GM18861 (cell line): ENCODE data around the gene SRPK3.
"Not testable (repeated sequence)": the region's sequence is repeated elsewhere in the genome, so short reads cannot be mapped to it uniquely, and the experiment has no call there.

Source experiments
- ATAC-seq: cut with Tn5 transposase; IDR thresholded peaks from one replicate; pipeline ENCODE4 v1.9.1; 2021; ENCODE audit not compliant: unreplicated experiment

SRPK3 gene

GRCh38 chrX:153804621-153805020 is 23.8 kb downstream of the SRPK3 start:
- ATAC-seq: no peak

GRCh38 chrX:153805436-153805835 is 24.6 kb downstream of the SRPK3 start:
- ATAC-seq: no peak

GRCh38 chrX:153806999-153807575 is 26.2 kb downstream of the SRPK3 start:
- no peak for ATAC-seq

GRCh38 chrX:153807976-153808375 is 27.1 kb downstream of the SRPK3 start:
- no peak for ATAC-seq

GRCh38 chrX:153812220-153812619 is 31.4 kb downstream of the SRPK3 start:
- ATAC-seq: no peak

GRCh38 chrX:153813161-153813560 is 32.3 kb downstream of the SRPK3 start:
- no peak for ATAC-seq

GRCh38 chrX:153814591-153815315 is 33.9 kb downstream of the SRPK3 start:
- ATAC-seq: no peak

GRCh38 chrX:153816831-153817690 is 36.2 kb downstream of the SRPK3 start:
- ATAC-seq: no peak

GRCh38 chrX:153818064-153818463 is 37.2 kb downstream of the SRPK3 start:
- not testable (repeated sequence) for ATAC-seq

GRCh38 chrX:153818571-153819383 is 37.9 kb downstream of the SRPK3 start:
- ATAC-seq: no peak

GRCh38 chrX:153819384-153820040 is 38.7 kb downstream of the SRPK3 start:
- no peak for ATAC-seq

GRCh38 chrX:153820601-153821000 is 39.8 kb downstream of the SRPK3 start:
- ATAC-seq: no peak

GRCh38 chrX:153821066-153821465 is 40.2 kb downstream of the SRPK3 start:
- no peak for ATAC-seq

- no peak for ATAC-seq
Measured at GRCh38 chrX:153824348-153824747, 43.5 kb downstream of the SRPK3 start.

GRCh38 chrX:153825042-153825441 is 44.2 kb downstream of the SRPK3 start:
- ATAC-seq: no peak

GRCh38 chrX:153827016-153827415 is 46.2 kb downstream of the SRPK3 start:
- ATAC-seq: no peak

GRCh38 chrX:153827903-153828302 is 47.1 kb downstream of the SRPK3 start:
- no peak for ATAC-seq

- no peak for ATAC-seq
Measured at GRCh38 chrX:153828308-153828707, 47.5 kb downstream of the SRPK3 start.

GRCh38 chrX:153828723-153829548 is 48.1 kb downstream of the SRPK3 start:
- ATAC-seq: no peak

GRCh38 chrX:153829549-153829798 is 48.6 kb downstream of the SRPK3 start:
- no peak for ATAC-seq
